Measurements from ENCODE around the gene GALNT9.
"Not testable (repeated sequence)": the region's sequence is repeated elsewhere in the genome, so short reads cannot be mapped to it uniquely, and the experiment has no call there.

The GALNT9 gene

GRCh38 chr12:132314516-132315233 is 14.7 kb downstream of the GALNT9 start:
- in situ Hi-C loops (cut with MboI; ENCODE audit: low sequenced_read_pairs), result no loop called here

- in situ Hi-C loops (cut with MboI; ENCODE audit: low sequenced_read_pairs), result no loop called here
Measured at GRCh38 chr12:132314035-132314434, 15.4 kb downstream of the GALNT9 start.

GRCh38 chr12:132313182-132313581 is 16.2 kb downstream of the GALNT9 start:
- in situ Hi-C loops (cut with MboI; ENCODE audit: low sequenced_read_pairs), result no loop called here

- in situ Hi-C loops (cut with MboI; ENCODE audit: low sequenced_read_pairs), result no loop called here
Measured at GRCh38 chr12:132312516-132312915, 16.9 kb downstream of the GALNT9 start.

- in situ Hi-C loops (cut with MboI; ENCODE audit: low sequenced_read_pairs), result no loop called here
Measured at GRCh38 chr12:132311201-132311915, 18.0 kb downstream of the GALNT9 start.

GRCh38 chr12:132310181-132311040 is 19.0 kb downstream of the GALNT9 start:
- in situ Hi-C loops (cut with MboI; ENCODE audit: low sequenced_read_pairs), result no loop called here

GRCh38 chr12:132309596-132310086 is 19.7 kb downstream of the GALNT9 start:
- in situ Hi-C loops (cut with MboI; ENCODE audit: low sequenced_read_pairs), result no loop called here

- in situ Hi-C loops (cut with MboI; ENCODE audit: low sequenced_read_pairs), result no loop called here
Measured at GRCh38 chr12:132308853-132309595, 20.4 kb downstream of the GALNT9 start.

- in situ Hi-C loops (cut with MboI; ENCODE audit: low sequenced_read_pairs), result no loop called here
Measured at GRCh38 chr12:132307976-132308852, 21.2 kb downstream of the GALNT9 start.

GRCh38 chr12:132306885-132307191 is 22.6 kb downstream of the GALNT9 start:
- in situ Hi-C loops (cut with MboI; ENCODE audit: low sequenced_read_pairs), result no loop called here

- in situ Hi-C loops (cut with MboI; ENCODE audit: low sequenced_read_pairs), result no loop called here
Measured at GRCh38 chr12:132305991-132306884, 23.2 kb downstream of the GALNT9 start.

- in situ Hi-C loops (cut with MboI; ENCODE audit: low sequenced_read_pairs), result no loop called here
Measured at GRCh38 chr12:132305560-132305966, 23.8 kb downstream of the GALNT9 start.

GRCh38 chr12:132304866-132305265 is 24.5 kb downstream of the GALNT9 start:
- in situ Hi-C loops (cut with MboI; ENCODE audit: low sequenced_read_pairs), result not testable (repeated sequence)

- in situ Hi-C loops (cut with MboI; ENCODE audit: low sequenced_read_pairs), result not testable (repeated sequence)
Measured at GRCh38 chr12:132303853-132304373, 25.5 kb downstream of the GALNT9 start.

- in situ Hi-C loops (cut with MboI; ENCODE audit: low sequenced_read_pairs), result no loop called here
Measured at GRCh38 chr12:132302466-132303358, 26.7 kb downstream of the GALNT9 start.

- in situ Hi-C loops (cut with MboI; ENCODE audit: low sequenced_read_pairs), result no loop called here
Measured at GRCh38 chr12:132300789-132301722, 28.3 kb downstream of the GALNT9 start.

Data from HL-60/S4 treated with phorbol 12-myristate 13-acetate at 8.2 ng/mL for 4 days and 3 days (cell line).